Measurements from ENCODE around the gene IMPA2.

DNA sequence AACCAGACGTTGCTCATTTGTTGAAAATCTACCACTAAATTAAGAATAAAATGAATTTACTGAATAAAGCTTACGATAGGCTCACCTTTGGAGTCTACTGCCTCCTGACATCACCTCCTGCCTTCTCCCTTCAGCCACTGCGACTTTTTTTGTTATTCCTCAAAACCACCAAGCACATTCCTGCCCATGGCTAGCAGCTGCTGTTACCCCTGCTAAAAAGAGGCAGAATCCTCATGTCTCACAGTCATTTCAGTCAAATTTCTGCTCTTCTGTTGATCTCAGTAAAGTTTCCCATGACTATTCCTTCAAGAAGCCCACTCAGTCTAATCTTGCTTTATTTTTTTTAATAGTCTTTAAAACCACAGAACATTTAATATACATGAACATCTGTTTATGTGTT lies 71.6 kb downstream of the IMPA2 start:
- TF ChIP-seq, protein P1, sequence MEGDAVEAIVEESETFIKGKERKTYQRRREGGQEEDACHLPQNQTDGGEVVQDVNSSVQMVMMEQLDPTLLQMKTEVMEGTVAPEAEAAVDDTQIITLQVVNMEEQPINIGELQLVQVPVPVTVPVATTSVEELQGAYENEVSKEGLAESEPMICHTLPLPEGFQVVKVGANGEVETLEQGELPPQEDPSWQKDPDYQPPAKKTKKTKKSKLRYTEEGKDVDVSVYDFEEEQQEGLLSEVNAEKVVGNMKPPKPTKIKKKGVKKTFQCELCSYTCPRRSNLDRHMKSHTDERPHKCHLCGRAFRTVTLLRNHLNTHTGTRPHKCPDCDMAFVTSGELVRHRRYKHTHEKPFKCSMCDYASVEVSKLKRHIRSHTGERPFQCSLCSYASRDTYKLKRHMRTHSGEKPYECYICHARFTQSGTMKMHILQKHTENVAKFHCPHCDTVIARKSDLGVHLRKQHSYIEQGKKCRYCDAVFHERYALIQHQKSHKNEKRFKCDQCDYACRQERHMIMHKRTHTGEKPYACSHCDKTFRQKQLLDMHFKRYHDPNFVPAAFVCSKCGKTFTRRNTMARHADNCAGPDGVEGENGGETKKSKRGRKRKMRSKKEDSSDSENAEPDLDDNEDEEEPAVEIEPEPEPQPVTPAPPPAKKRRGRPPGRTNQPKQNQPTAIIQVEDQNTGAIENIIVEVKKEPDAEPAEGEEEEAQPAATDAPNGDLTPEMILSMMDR (optimal IDR thresholded peaks at IDR 0.05 in 1 of 3, IDR thresholded peaks at IDR 0.05 in 1 of 3, conservative IDR thresholded peaks at IDR 0.05 in 1 of 3; ENCODE audit: extremely low read depth in 1 of 3, insufficient read depth in 2 of 3, low read length in 3 of 3): no peak
- TF ChIP-seq EZH2 (IDR thresholded peaks at IDR 0.05; ENCODE audit: low read length): no peak

Data from keratinocyte (primary cell).